ENCODE data around the gene RBM33. TPM values are rescaled to one million over a fixed set of nuclear protein-coding genes. Genes with fewer than 3 reads are reported as not detected.

Gene RBM33
- total and polyA plus RNA-seq, 2 of the 4 experiments (the other 2 are of a cell fraction), result 7.3 to 10.8 TPM

GRCh38 chr7:155611808-155612447, 32.5 kb upstream of the RBM33 start:
- no peaks in the 10 kb centered on the region for H4K20me1 ChIP-seq (ENCODE audit: insufficient read depth, low read length)
- BruUV-seq (replicated peaks), result no TSS peak
- CTCF ChIA-PET, result interaction anchor here (1.6 kb wide), 1 partner anchor 13 kb away, joined by 7 read pairs; no protein-coding TSS in a partner anchor

More at GRCh38 chr7:155611808-155612447, 32.5 kb upstream of the RBM33 start:
- Histone ChIP-seq H2BK20ac (ENCODE audit: low read depth, low read length) (no peak overlapping the region), H3K23ac (ENCODE audit: low read depth, low read length) (no peak overlapping the region), H3K9ac (ENCODE audit: low read depth, low read length) (no peak overlapping the region), H3K4me2 (ENCODE audit: low read depth, low read length) (no peak overlapping the region), H3K18ac (ENCODE audit: low read depth, low read length) (no peak overlapping the region), H3K79me1 (ENCODE audit: low read depth in 1 of 2, low read length in 2 of 2) (no peaks in the 10 kb centered on the region), H4K8ac (ENCODE audit: low read depth in 2 of 2, low read length in 2 of 2) (no peak overlapping the region), H3K4me1 (ENCODE audit: control insufficient read depth, insufficient read depth, low read length) (no peaks in the 10 kb centered on the region), H4K91ac (ENCODE audit: insufficient read depth, low read depth, low read length) (no peak overlapping the region), H2BK15ac (ENCODE audit: low read depth, low read length) (no peak overlapping the region), H3K27me3 (ENCODE audit: control insufficient read depth, insufficient read depth, low read length) (peaks cover 6% of the 10 kb centered on the region), H3K14ac (replicated peaks; ENCODE audit: low read depth, low read length) (no peak overlapping the region), H3K4ac (ENCODE audit: low read depth, low read length) (no peak overlapping the region), H2AK5ac (ENCODE audit: low read depth, low read length) (no peak overlapping the region), H2BK120ac (ENCODE audit: low read depth, low read length) (no peak overlapping the region), H4K5ac (ENCODE audit: low read depth, low read length) (no peak overlapping the region), H3K9me3 (ENCODE audit: control insufficient read depth, insufficient read depth, low read length) (no peaks in the 10 kb centered on the region; the same call in 1 of the 2 replicates), H2AK9ac (replicated peaks; ENCODE audit: low read depth, low read length, poor library complexity) (no peak overlapping the region), H3K36me3 (ENCODE audit: control insufficient read depth, insufficient read depth, low read length) (no peaks in the 10 kb centered on the region), H3K27ac (ENCODE audit: insufficient read depth, low read length) (no peak overlapping the region), H2BK5ac (ENCODE audit: low read depth, low read length, poor library complexity, severe bottlenecking) (no peak overlapping the region), H3K56ac (ENCODE audit: extremely low read depth, insufficient read depth, low read length) (no peak overlapping the region), H2AFZ (replicated peaks; ENCODE audit: low read length, poor library complexity) (no peak overlapping the region), H3K9me1 (ENCODE audit: insufficient read depth, low read length) (no peaks in the 10 kb centered on the region), H3K4me3 (ENCODE audit: insufficient read depth, low read depth, low read length) (no peak overlapping the region)
- DNase-seq (no peak), ATAC-seq (ENCODE audit: low read depth) (no peak)
- intact Hi-C loops (cut with micrococcal nuclease) (no loop called here), in situ Hi-C loops (cut with MboI; ENCODE audit: low sequenced_read_pairs) (no loop called here), dilution Hi-C loops (cut with HindIII; ENCODE audit: low sequenced_read_pairs, unreplicated experiment) (no loop called here)
- POLR2A ChIA-PET (ENCODE audit: unreplicated experiment), result no interaction called here
- TF ChIP-seq MXI1 (IDR thresholded peaks at IDR 0.05; ENCODE audit: borderline replicate concordance, low read depth, low read length) (no peak), POLR2A (IDR thresholded peaks at IDR 0.05; ENCODE audit: low read depth, low read length) (no peak), CHD1 (IDR thresholded peaks at IDR 0.05; ENCODE audit: low read depth, low read length) (no peak), MAFK (IDR thresholded peaks at IDR 0.05; ENCODE audit: low read depth, low read length) (no peak), MAZ (IDR thresholded peaks at IDR 0.05; ENCODE audit: borderline replicate concordance, low read depth, low read length) (no peak), BHLHE40 (IDR thresholded peaks at IDR 0.05; ENCODE audit: low read depth, low read length) (no peak), USF2 (IDR thresholded peaks at IDR 0.05; ENCODE audit: low read depth, low read length) (no peak), RAD21 (IDR thresholded peaks at IDR 0.05; ENCODE audit: low read length) (no peak), NFE2L2 (IDR thresholded peaks at IDR 0.05; ENCODE audit: low read depth, low read length) (no peak), RCOR1 (IDR thresholded peaks at IDR 0.05; ENCODE audit: insufficient replicate concordance, low read length) (no peak), SMC3 (IDR thresholded peaks at IDR 0.05; ENCODE audit: low read depth, low read length) (no peak), CEBPB (IDR thresholded peaks at IDR 0.05; ENCODE audit: low read depth, low read length) (no peak), RFX5 (IDR thresholded peaks at IDR 0.05; ENCODE audit: low read depth, low read length) (no peak), FOS (IDR thresholded peaks at IDR 0.05; ENCODE audit: low read depth, low read length) (no peak)
- TF ChIP-seq, protein P1, sequence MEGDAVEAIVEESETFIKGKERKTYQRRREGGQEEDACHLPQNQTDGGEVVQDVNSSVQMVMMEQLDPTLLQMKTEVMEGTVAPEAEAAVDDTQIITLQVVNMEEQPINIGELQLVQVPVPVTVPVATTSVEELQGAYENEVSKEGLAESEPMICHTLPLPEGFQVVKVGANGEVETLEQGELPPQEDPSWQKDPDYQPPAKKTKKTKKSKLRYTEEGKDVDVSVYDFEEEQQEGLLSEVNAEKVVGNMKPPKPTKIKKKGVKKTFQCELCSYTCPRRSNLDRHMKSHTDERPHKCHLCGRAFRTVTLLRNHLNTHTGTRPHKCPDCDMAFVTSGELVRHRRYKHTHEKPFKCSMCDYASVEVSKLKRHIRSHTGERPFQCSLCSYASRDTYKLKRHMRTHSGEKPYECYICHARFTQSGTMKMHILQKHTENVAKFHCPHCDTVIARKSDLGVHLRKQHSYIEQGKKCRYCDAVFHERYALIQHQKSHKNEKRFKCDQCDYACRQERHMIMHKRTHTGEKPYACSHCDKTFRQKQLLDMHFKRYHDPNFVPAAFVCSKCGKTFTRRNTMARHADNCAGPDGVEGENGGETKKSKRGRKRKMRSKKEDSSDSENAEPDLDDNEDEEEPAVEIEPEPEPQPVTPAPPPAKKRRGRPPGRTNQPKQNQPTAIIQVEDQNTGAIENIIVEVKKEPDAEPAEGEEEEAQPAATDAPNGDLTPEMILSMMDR (conservative IDR thresholded peaks at IDR 0.05; ENCODE audit: low read depth, low read length), result no peak
- no CpG with 5 or more reads among the region's 9 CpGs for WGBS, 2 experiments (ENCODE audit: extremely low coverage in 2 of 2, insufficient read length in 1 of 2)
